Right lobe of liver (tissue), 4 donors: ENCODE data around the gene CENPP.

Experiments
- POLR2A ChIP-seq: fragments of 450-650 bp; IDR thresholded peaks from one replicate; pipeline ENCODE4 v1.6.1; 2017; ENCODE audit warnings: antibody characterized with exemption, mild to moderate bottlenecking
- TF ChIP-seq, protein P1 (sequence below), 4 donors: fragments of 200-600 bp in 3 of 4; fragments of 450-650 bp in 1 of 4; IDR thresholded peaks; one replicate each; pipeline versions ENCODE4 v1.5.1 to v1.8.0; 2016 to 2022; ENCODE audit warnings: antibody characterized with exemption in 4 of 4, mild to moderate bottlenecking in 2 of 4
- donor health status: DM: no; HTN: no; CAD: no.
- donor health status: DM: no; HTN: no; CAD: no.
- donor health status: DM: no; HTN: yes; CAD: no.

DNA sequence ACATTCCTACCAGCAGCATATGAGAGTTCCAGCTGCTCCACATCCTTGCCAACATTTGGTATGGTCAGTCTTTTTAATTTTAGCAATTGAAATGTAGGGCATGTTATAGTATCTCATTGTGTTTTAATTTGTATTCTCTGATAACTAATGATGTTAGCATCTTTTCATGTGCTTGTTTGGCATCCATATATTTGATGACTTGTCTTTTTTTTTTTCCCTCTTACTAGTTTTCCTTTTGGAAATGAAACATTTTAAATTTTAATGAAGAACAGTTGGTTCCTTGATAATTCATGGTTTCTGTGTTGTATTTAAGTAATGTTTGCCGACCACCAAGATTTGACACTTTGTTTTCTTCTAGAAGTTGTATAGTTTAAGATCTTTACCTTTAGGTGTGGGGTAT is 69.9 kb downstream of the CENPP start:
- TF ChIP-seq, protein P1, sequence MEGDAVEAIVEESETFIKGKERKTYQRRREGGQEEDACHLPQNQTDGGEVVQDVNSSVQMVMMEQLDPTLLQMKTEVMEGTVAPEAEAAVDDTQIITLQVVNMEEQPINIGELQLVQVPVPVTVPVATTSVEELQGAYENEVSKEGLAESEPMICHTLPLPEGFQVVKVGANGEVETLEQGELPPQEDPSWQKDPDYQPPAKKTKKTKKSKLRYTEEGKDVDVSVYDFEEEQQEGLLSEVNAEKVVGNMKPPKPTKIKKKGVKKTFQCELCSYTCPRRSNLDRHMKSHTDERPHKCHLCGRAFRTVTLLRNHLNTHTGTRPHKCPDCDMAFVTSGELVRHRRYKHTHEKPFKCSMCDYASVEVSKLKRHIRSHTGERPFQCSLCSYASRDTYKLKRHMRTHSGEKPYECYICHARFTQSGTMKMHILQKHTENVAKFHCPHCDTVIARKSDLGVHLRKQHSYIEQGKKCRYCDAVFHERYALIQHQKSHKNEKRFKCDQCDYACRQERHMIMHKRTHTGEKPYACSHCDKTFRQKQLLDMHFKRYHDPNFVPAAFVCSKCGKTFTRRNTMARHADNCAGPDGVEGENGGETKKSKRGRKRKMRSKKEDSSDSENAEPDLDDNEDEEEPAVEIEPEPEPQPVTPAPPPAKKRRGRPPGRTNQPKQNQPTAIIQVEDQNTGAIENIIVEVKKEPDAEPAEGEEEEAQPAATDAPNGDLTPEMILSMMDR (IDR thresholded peaks at IDR 0.05) = no peak
- no peak for TF ChIP-seq POLR2A
